ENCODE data around the gene LRFN2. TPM values are rescaled to one million over a fixed set of nuclear protein-coding genes. Genes with fewer than 3 reads are reported as not detected.

The LRFN2 gene
- 0.33 TPM for polyA plus RNA-seq (2013, experiment 1 of 2)
- 0.33 TPM for polyA plus RNA-seq (2013, experiment 2 of 2)

GRCh38 chr6:40587240-40588069 lies at the start of gene LRFN2:
TSS of gene LRFN2 (minus strand) at chr6:40587364.
- WGBS, 2 donors (ENCODE audit: extremely low coverage in 2 of 2, insufficient read length in 2 of 2, insufficient replicate concordance in 1 of 2) = no CpG with 5 or more reads among the region's 89 CpGs
- Histone ChIP-seq H3K14ac (ENCODE audit: low read length) (peak within 1 kb of the TSS; percentile 43), H2BK120ac (ENCODE audit: low read depth, low read length) (no peak within 1 kb of the TSS), H3K4me2 (ENCODE audit: insufficient read depth, low read length, poor library complexity, severe bottlenecking) (peak within 1 kb of the TSS; percentile 96), H2BK5ac (ENCODE audit: low read length) (no peak within 1 kb of the TSS), H3K9ac (ENCODE audit: low read depth, low read length, poor library complexity) (peak within 1 kb of the TSS; percentile 91), H3K23ac (ENCODE audit: low read depth, low read length, poor library complexity) (no peak within 1 kb of the TSS), H3K27ac (replicated peaks; ENCODE audit: low read length) (no peak within 1 kb of the TSS), H3K27me3 (ENCODE audit: control insufficient read depth in 3 of 3, insufficient read depth in 3 of 3, low read depth in 1 of 3, low read length in 3 of 3) (peaks cover 0 to 61% (median 15%) of the 10 kb centered on the region in 3 experiments), H3K9me3 (replicated peaks in 1 of 2; ENCODE audit: control insufficient read depth in 2 of 2, insufficient read depth in 1 of 2, low read depth in 1 of 2, low read length in 2 of 2) (no peaks in the 10 kb centered on the region), H3K36me3 (replicated peaks in 1 of 2; ENCODE audit: control insufficient read depth in 2 of 2, insufficient read depth in 2 of 2, low read length in 2 of 2) (no peaks in the 10 kb centered on the region), H3K4ac (ENCODE audit: low read length) (no peak within 1 kb of the TSS), H3K18ac (ENCODE audit: low read length) (peak within 1 kb of the TSS; percentile 82), H2AFZ (ENCODE audit: low read length) (peak within 1 kb of the TSS; percentile 96), H2BK15ac (ENCODE audit: low read length) (no peak within 1 kb of the TSS), H3K4me1 (ENCODE audit: control insufficient read depth in 2 of 2, insufficient read depth in 1 of 2, low read depth in 1 of 2, low read length in 2 of 2) (peaks cover 1 to 17% of the 10 kb centered on the region in 2 donors), H4K8ac (ENCODE audit: low read depth, low read length) (no peak within 1 kb of the TSS), H3K79me1 (ENCODE audit: low read depth, low read length) (no peaks in the 10 kb centered on the region), H2AK5ac (ENCODE audit: low read depth, low read length) (no peak within 1 kb of the TSS), H2BK12ac (ENCODE audit: low read length) (no peak within 1 kb of the TSS), H3K4me3 (ENCODE audit: low read length in 2 of 2) (peak within 1 kb of the TSS; percentile 42 to 87), H4K91ac (ENCODE audit: low read depth, low read length, poor library complexity) (no peak within 1 kb of the TSS)
- DNase-seq (ENCODE audit: low spot score) = peak; percentile 81

DNA sequence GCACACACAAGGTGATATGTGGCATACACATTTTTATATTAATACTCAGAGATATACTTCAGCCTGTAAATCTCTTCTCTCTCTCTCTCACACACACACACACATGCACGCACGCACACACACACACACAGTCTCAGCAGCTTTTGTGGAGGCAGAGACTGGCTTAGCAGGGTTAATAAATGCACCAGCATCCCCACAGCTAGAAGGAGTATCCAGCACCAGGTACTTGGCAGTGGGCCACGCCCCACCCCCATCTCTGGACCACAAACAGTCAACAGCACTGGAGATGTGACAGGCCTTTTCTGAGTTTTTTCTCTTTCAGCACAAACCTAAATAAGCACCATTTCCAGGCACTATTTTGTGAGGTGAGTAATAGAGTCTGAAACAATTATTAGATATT lies 47.3 kb upstream of the LRFN2 start:
- Histone ChIP-seq H2AK5ac (ENCODE audit: low read depth, low read length) (no peak overlapping the region), H3K27ac (replicated peaks; ENCODE audit: low read length) (no peak overlapping the region), H3K14ac (ENCODE audit: low read length) (no peak overlapping the region), H2BK12ac (ENCODE audit: low read length) (no peak overlapping the region), H2BK120ac (ENCODE audit: low read depth, low read length) (no peak overlapping the region), H4K8ac (ENCODE audit: low read depth, low read length) (no peak overlapping the region), H3K18ac (ENCODE audit: low read length) (no peak overlapping the region), H3K4me2 (ENCODE audit: insufficient read depth, low read length, poor library complexity, severe bottlenecking) (no peak overlapping the region), H3K4me1 (ENCODE audit: control insufficient read depth in 2 of 2, insufficient read depth in 1 of 2, low read depth in 1 of 2, low read length in 2 of 2) (peaks cover 0 to 7% of the 10 kb centered on the region in 2 donors), H2BK5ac (ENCODE audit: low read length) (no peak overlapping the region), H3K9me3 (replicated peaks in 1 of 2; ENCODE audit: control insufficient read depth in 2 of 2, insufficient read depth in 1 of 2, low read depth in 1 of 2, low read length in 2 of 2) (no peaks in the 10 kb centered on the region), H2BK15ac (ENCODE audit: low read length) (no peak overlapping the region), H3K79me1 (ENCODE audit: low read depth, low read length) (no peaks in the 10 kb centered on the region), H3K36me3 (replicated peaks in 1 of 2; ENCODE audit: control insufficient read depth in 2 of 2, insufficient read depth in 2 of 2, low read length in 2 of 2) (no peaks in the 10 kb centered on the region), H3K4ac (ENCODE audit: low read length) (no peak overlapping the region), H3K4me3 (ENCODE audit: low read length in 2 of 2) (no peak overlapping the region), H3K27me3 (ENCODE audit: control insufficient read depth in 3 of 3, insufficient read depth in 3 of 3, low read depth in 1 of 3, low read length in 3 of 3) (peaks cover 0 to 3% (median 0%) of the 10 kb centered on the region in 3 experiments), H4K91ac (ENCODE audit: low read depth, low read length, poor library complexity) (no peak overlapping the region), H3K23ac (ENCODE audit: low read depth, low read length, poor library complexity) (no peak overlapping the region), H3K9ac (ENCODE audit: low read depth, low read length, poor library complexity) (no peak overlapping the region), H2AFZ (ENCODE audit: low read length) (no peak overlapping the region)
- DNase-seq (ENCODE audit: low spot score) = no peak
- WGBS, 2 donors (ENCODE audit: extremely low coverage in 2 of 2, insufficient read length in 2 of 2, insufficient replicate concordance in 1 of 2) = no CpG with 5 or more reads among the region's 3 CpGs

DNA sequence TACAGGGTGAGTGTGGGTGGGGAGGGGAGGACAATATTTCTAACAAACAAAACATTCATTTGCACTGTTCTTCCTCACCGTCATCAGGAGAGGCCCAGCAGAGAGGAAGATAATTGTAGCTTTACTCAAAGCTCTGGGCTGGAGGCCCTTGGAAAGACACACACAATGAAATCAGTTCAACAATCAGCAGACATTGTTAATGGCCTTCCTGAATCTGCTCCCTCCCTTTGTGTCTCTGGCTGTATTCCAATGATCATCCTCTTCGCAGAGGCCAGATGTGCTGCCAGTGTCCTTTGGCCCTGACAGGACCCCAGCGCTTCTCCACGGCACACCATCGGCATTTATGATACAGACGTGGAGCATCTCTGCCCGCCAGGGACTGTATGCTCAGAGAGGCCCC lies 44.6 kb upstream of the LRFN2 start:
- no peak overlapping the region for H3K4ac ChIP-seq (ENCODE audit: low read length)
- no peak overlapping the region for H3K4me2 ChIP-seq (ENCODE audit: insufficient read depth, low read length, poor library complexity, severe bottlenecking)
- no peaks in the 10 kb centered on the region for H3K36me3 ChIP-seq (replicated peaks in 1 of 2; ENCODE audit: control insufficient read depth in 2 of 2, insufficient read depth in 2 of 2, low read length in 2 of 2)
- no peaks in the 10 kb centered on the region for H3K79me1 ChIP-seq (ENCODE audit: low read depth, low read length)
- no peak overlapping the region for H4K8ac ChIP-seq (ENCODE audit: low read depth, low read length)
- H2AFZ ChIP-seq (ENCODE audit: low read length) = no peak overlapping the region
- no peak overlapping the region for H3K4me3 ChIP-seq (ENCODE audit: low read length in 2 of 2)
- H2BK120ac ChIP-seq (ENCODE audit: low read depth, low read length) = no peak overlapping the region
- no peak overlapping the region for H2BK5ac ChIP-seq (ENCODE audit: low read length)
- H3K27ac ChIP-seq (replicated peaks; ENCODE audit: low read length) = no peak overlapping the region
- DNase-seq (ENCODE audit: low spot score) = no peak
- no peak overlapping the region for H2AK5ac ChIP-seq (ENCODE audit: low read depth, low read length)
- no peak overlapping the region for H2BK12ac ChIP-seq (ENCODE audit: low read length)
- no peak overlapping the region for H4K91ac ChIP-seq (ENCODE audit: low read depth, low read length, poor library complexity)
- H3K4me1 ChIP-seq (ENCODE audit: control insufficient read depth in 2 of 2, insufficient read depth in 1 of 2, low read depth in 1 of 2, low read length in 2 of 2) = peaks cover 0 to 7% of the 10 kb centered on the region in 2 donors
- no peaks in the 10 kb centered on the region for H3K9me3 ChIP-seq (replicated peaks in 1 of 2; ENCODE audit: control insufficient read depth in 2 of 2, insufficient read depth in 1 of 2, low read depth in 1 of 2, low read length in 2 of 2)
- no peak overlapping the region for H3K14ac ChIP-seq (ENCODE audit: low read length)
- H3K23ac ChIP-seq (ENCODE audit: low read depth, low read length, poor library complexity) = no peak overlapping the region
- no peaks in the 10 kb centered on the region for H3K27me3 ChIP-seq (ENCODE audit: control insufficient read depth in 3 of 3, insufficient read depth in 3 of 3, low read depth in 1 of 3, low read length in 3 of 3)
- peak overlapping the region; percentile 25 for H3K18ac ChIP-seq (ENCODE audit: low read length)
- WGBS, 2 donors (ENCODE audit: extremely low coverage in 2 of 2, insufficient read length in 2 of 2, insufficient replicate concordance in 1 of 2) = no CpG with 5 or more reads among the region's 7 CpGs
- no peak overlapping the region for H3K9ac ChIP-seq (ENCODE audit: low read depth, low read length, poor library complexity)
- no peak overlapping the region for H2BK15ac ChIP-seq (ENCODE audit: low read length)

DNA sequence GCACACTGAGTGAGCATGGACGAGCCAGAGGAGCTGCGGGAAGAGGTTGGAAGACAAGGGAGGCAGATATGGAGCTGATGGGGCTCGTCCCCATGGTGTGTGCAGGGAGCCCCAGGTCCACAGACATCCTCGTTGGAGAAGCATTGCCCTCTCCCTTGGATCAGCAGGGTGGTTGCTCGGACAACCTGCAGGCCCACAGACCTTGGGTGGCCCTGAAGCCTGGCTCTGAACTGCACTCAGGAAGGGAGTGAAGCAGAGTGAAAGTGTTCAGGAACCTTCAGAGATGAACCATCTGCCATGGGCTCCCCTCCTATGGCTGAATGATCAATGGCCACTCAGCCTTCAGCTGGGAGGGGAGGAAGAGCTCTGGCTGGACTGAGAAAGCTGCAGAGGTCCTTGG lies 43.3 kb upstream of the LRFN2 start:
- Histone ChIP-seq H2AK5ac (ENCODE audit: low read depth, low read length) (no peak overlapping the region), H2AFZ (ENCODE audit: low read length) (no peak overlapping the region), H3K4me2 (ENCODE audit: insufficient read depth, low read length, poor library complexity, severe bottlenecking) (no peak overlapping the region), H2BK12ac (ENCODE audit: low read length) (no peak overlapping the region), H3K18ac (ENCODE audit: low read length) (peak overlapping the region; percentile 73), H4K91ac (ENCODE audit: low read depth, low read length, poor library complexity) (peak overlapping the region; percentile 13), H3K4ac (ENCODE audit: low read length) (no peak overlapping the region), H3K27ac (replicated peaks; ENCODE audit: low read length) (no peak overlapping the region), H3K36me3 (replicated peaks in 1 of 2; ENCODE audit: control insufficient read depth in 2 of 2, insufficient read depth in 2 of 2, low read length in 2 of 2) (no peaks in the 10 kb centered on the region), H2BK15ac (ENCODE audit: low read length) (no peak overlapping the region), H3K4me1 (ENCODE audit: control insufficient read depth in 2 of 2, insufficient read depth in 1 of 2, low read depth in 1 of 2, low read length in 2 of 2) (peaks cover 0 to 7% of the 10 kb centered on the region in 2 donors), H4K8ac (ENCODE audit: low read depth, low read length) (no peak overlapping the region), H3K27me3 (ENCODE audit: control insufficient read depth in 3 of 3, insufficient read depth in 3 of 3, low read depth in 1 of 3, low read length in 3 of 3) (no peaks in the 10 kb centered on the region), H3K9me3 (replicated peaks in 1 of 2; ENCODE audit: control insufficient read depth in 2 of 2, insufficient read depth in 1 of 2, low read depth in 1 of 2, low read length in 2 of 2) (peaks cover 0 to 2% of the 10 kb centered on the region in 2 donors), H3K4me3 (ENCODE audit: low read length in 2 of 2) (no peak overlapping the region), H2BK120ac (ENCODE audit: low read depth, low read length) (no peak overlapping the region), H3K14ac (ENCODE audit: low read length) (no peak overlapping the region), H2BK5ac (ENCODE audit: low read length) (no peak overlapping the region), H3K23ac (ENCODE audit: low read depth, low read length, poor library complexity) (no peak overlapping the region), H3K9ac (ENCODE audit: low read depth, low read length, poor library complexity) (peak overlapping the region; percentile 15), H3K79me1 (ENCODE audit: low read depth, low read length) (no peaks in the 10 kb centered on the region)
- no peak for DNase-seq (ENCODE audit: low spot score)
- WGBS, 2 donors (ENCODE audit: extremely low coverage in 2 of 2, insufficient read length in 2 of 2, insufficient replicate concordance in 1 of 2) = no CpG with 5 or more reads among the region's 5 CpGs
